Activated T-helper 2 cell treated with anti-CD3 and anti-CD28 coated beads, Interferon-gamma antibody, Interleukin-2, Interleukin-4, amounts not matched to agents 10 μg/mL and 5 μg/mL and 100 μg/mL, durations not matched to agents 14 hours and 24 hours and 36 hours (primary cell): ENCODE results near the gene CRYAA. TPM values are rescaled to one million over a fixed set of nuclear protein-coding genes. Genes with fewer than 3 reads are reported as not detected.

Source experiments
- DNase-seq: peaks from one replicate; pipeline ENCODE4 v3.0.0; 2021; ENCODE audit warnings: low spot score
- H3K27ac Mint-ChIP-seq: one replicate; pipeline ENCODE4 v1.8.0; 2021; ENCODE audit warnings: mixed read lengths
- H3K27me3 Mint-ChIP-seq: one replicate; pipeline ENCODE4 v1.8.0; 2021; ENCODE audit warnings: low read depth, mixed read lengths
- H3K36me3 Mint-ChIP-seq: one replicate; pipeline ENCODE4 v1.8.0; 2021; ENCODE audit warnings: low read depth, mixed read lengths
- H3K4me1 Mint-ChIP-seq: one replicate; pipeline ENCODE4 v1.8.0; 2021; ENCODE audit warnings: low read depth, mixed read lengths
- H3K4me3 Mint-ChIP-seq: one replicate; pipeline ENCODE4 v1.8.0; 2021; ENCODE audit warnings: low read depth, mild to moderate bottlenecking, moderate library complexity, mixed read lengths
- H3K9me3 Mint-ChIP-seq: one replicate; pipeline ENCODE4 v1.8.0; 2021; ENCODE audit warnings: mixed read lengths
- intact Hi-C: fragments of 100-400 bp; cut with micrococcal nuclease; formaldehyde crosslinking; loops from one replicate; pipeline ENCODE4 v1.15.1; 2023
- total RNA-seq: library from RNA; stranded (reverse); gene quantifications from 2 replicates; pipeline ENCODE4 v1.2.3, GENCODE V29; 2022

CRYAA gene
- total RNA-seq, 1 donor from 2014 or later: not detected

- Mint-ChIP-seq H3K4me3 (no peak overlapping the region), H3K27me3 (no peaks in the 10 kb centered on the region), H3K36me3 (no peaks in the 10 kb centered on the region), H3K27ac (no peak overlapping the region), H3K4me1 (no peaks in the 10 kb centered on the region), H3K9me3 (no peaks in the 10 kb centered on the region)
- DNase-seq: no peak
- intact Hi-C loops: no loop called here
Observed at GRCh38 chr21:43188181-43188580, 19.4 kb downstream of the CRYAA start.

GRCh38 chr21:43188592-43189210 is 19.9 kb downstream of the CRYAA start:
- no peaks in the 10 kb centered on the region for H3K36me3 Mint-ChIP-seq
- DNase-seq: no peak
- H3K4me1 Mint-ChIP-seq: no peaks in the 10 kb centered on the region
- intact Hi-C loops: no loop called here
- H3K4me3 Mint-ChIP-seq: no peak overlapping the region
- no peaks in the 10 kb centered on the region for H3K27me3 Mint-ChIP-seq
- H3K9me3 Mint-ChIP-seq: no peaks in the 10 kb centered on the region
- no peak overlapping the region for H3K27ac Mint-ChIP-seq

GRCh38 chr21:43189936-43190335 is 21.1 kb downstream of the CRYAA start:
- H3K4me1 Mint-ChIP-seq: no peaks in the 10 kb centered on the region
- H3K27ac Mint-ChIP-seq: no peak overlapping the region

GRCh38 chr21:43190544-43190943 is 21.7 kb downstream of the CRYAA start:
- intact Hi-C loops: no loop called here
- Mint-ChIP-seq H3K9me3 (no peaks in the 10 kb centered on the region), H3K36me3 (no peaks in the 10 kb centered on the region), H3K27me3 (no peaks in the 10 kb centered on the region), H3K4me3 (no peak overlapping the region), H3K4me1 (no peaks in the 10 kb centered on the region), H3K27ac (no peak overlapping the region)
- DNase-seq: no peak

More at GRCh38 chr21:43189936-43190335, 21.1 kb downstream of the CRYAA start:
- intact Hi-C loops: no loop called here
- DNase-seq: no peak
- H3K36me3 Mint-ChIP-seq: no peaks in the 10 kb centered on the region
- H3K4me3 Mint-ChIP-seq: no peak overlapping the region
- no peaks in the 10 kb centered on the region for H3K27me3 Mint-ChIP-seq
- no peaks in the 10 kb centered on the region for H3K9me3 Mint-ChIP-seq

GRCh38 chr21:43190951-43191350 is 22.1 kb downstream of the CRYAA start:
- H3K4me1 Mint-ChIP-seq: no peaks in the 10 kb centered on the region
- no peaks in the 10 kb centered on the region for H3K36me3 Mint-ChIP-seq
- no peaks in the 10 kb centered on the region for H3K9me3 Mint-ChIP-seq
- intact Hi-C loops: no loop called here
- no peak for DNase-seq
- H3K27me3 Mint-ChIP-seq: no peaks in the 10 kb centered on the region
- H3K27ac Mint-ChIP-seq: no peak overlapping the region
- no peak overlapping the region for H3K4me3 Mint-ChIP-seq

GRCh38 chr21:43191521-43191920 is 22.7 kb downstream of the CRYAA start:
- Mint-ChIP-seq H3K27me3 (no peaks in the 10 kb centered on the region), H3K4me3 (no peak overlapping the region), H3K9me3 (no peaks in the 10 kb centered on the region), H3K4me1 (no peaks in the 10 kb centered on the region), H3K36me3 (no peaks in the 10 kb centered on the region), H3K27ac (no peak overlapping the region)
- intact Hi-C loops: no loop called here
- DNase-seq: no peak

- H3K4me3 Mint-ChIP-seq: no peak overlapping the region
- no peaks in the 10 kb centered on the region for H3K36me3 Mint-ChIP-seq
- no peaks in the 10 kb centered on the region for H3K9me3 Mint-ChIP-seq
- H3K4me1 Mint-ChIP-seq: peaks cover under 1% of the 10 kb centered on the region
- intact Hi-C loops: no loop called here
- no peak for DNase-seq
- H3K27ac Mint-ChIP-seq: no peak overlapping the region
- no peaks in the 10 kb centered on the region for H3K27me3 Mint-ChIP-seq
Observed at GRCh38 chr21:43191971-43192370, 23.2 kb downstream of the CRYAA start.

GRCh38 chr21:43192501-43193081 is 23.8 kb downstream of the CRYAA start:
- DNase-seq: no peak

GRCh38 chr21:43193088-43193650 is 24.4 kb downstream of the CRYAA start:
- Mint-ChIP-seq H3K9me3 (peaks cover 3% of the 10 kb centered on the region), H3K27ac (no peak overlapping the region), H3K27me3 (peaks cover under 1% of the 10 kb centered on the region), H3K4me1 (peaks cover 7% of the 10 kb centered on the region), H3K4me3 (no peak overlapping the region), H3K36me3 (no peaks in the 10 kb centered on the region)
- no peak for DNase-seq
- intact Hi-C loops: no loop called here

More at GRCh38 chr21:43192501-43193081, 23.8 kb downstream of the CRYAA start:
- H3K36me3 Mint-ChIP-seq: no peaks in the 10 kb centered on the region
- H3K27me3 Mint-ChIP-seq: no peaks in the 10 kb centered on the region
- H3K4me1 Mint-ChIP-seq: peaks cover 7% of the 10 kb centered on the region
- no peak overlapping the region for H3K27ac Mint-ChIP-seq
- intact Hi-C loops: no loop called here
- no peak overlapping the region for H3K4me3 Mint-ChIP-seq
- no peaks in the 10 kb centered on the region for H3K9me3 Mint-ChIP-seq

- Mint-ChIP-seq H3K36me3 (no peaks in the 10 kb centered on the region), H3K4me3 (no peak overlapping the region), H3K9me3 (peaks cover 9% of the 10 kb centered on the region), H3K27me3 (peaks cover 6% of the 10 kb centered on the region), H3K4me1 (peaks cover 7% of the 10 kb centered on the region), H3K27ac (no peak overlapping the region)
- DNase-seq: no peak
- intact Hi-C loops: no loop called here
Observed at GRCh38 chr21:43193651-43194302, 25.0 kb downstream of the CRYAA start.

- Mint-ChIP-seq H3K9me3 (peaks cover 13% of the 10 kb centered on the region), H3K36me3 (no peaks in the 10 kb centered on the region), H3K4me1 (peaks cover 7% of the 10 kb centered on the region), H3K27me3 (peaks cover 8% of the 10 kb centered on the region), H3K4me3 (no peak overlapping the region), H3K27ac (no peak overlapping the region)
- intact Hi-C loops: no loop called here
- no peak for DNase-seq
Observed at GRCh38 chr21:43194303-43195120, 25.7 kb downstream of the CRYAA start.

GRCh38 chr21:43195121-43196021 is 26.6 kb downstream of the CRYAA start:
- no peak for DNase-seq
- intact Hi-C loops: no loop called here
- H3K9me3 Mint-ChIP-seq: peaks cover 17% of the 10 kb centered on the region
- no peak overlapping the region for H3K27ac Mint-ChIP-seq
- H3K36me3 Mint-ChIP-seq: no peaks in the 10 kb centered on the region
- peaks cover 7% of the 10 kb centered on the region for H3K4me1 Mint-ChIP-seq
- peaks cover 8% of the 10 kb centered on the region for H3K27me3 Mint-ChIP-seq
- H3K4me3 Mint-ChIP-seq: no peak overlapping the region
